K562 (cell line): ENCODE data around the gene CCNY. TPM values are rescaled to one million over a fixed set of nuclear protein-coding genes. Genes with fewer than 3 reads are reported as not detected.

Experiments used
- ATAC-seq: fragments of 200-7000 bp; cut with Tn5 transposase; 3 replicates; pipeline ENCODE4 v1.9.1; 2020; ENCODE audit warnings: moderate library complexity
- BruUV-seq: library from RNA; stranded (reverse); fragments of 400-500 nt; replicated peaks from 2 replicates; lab custom pipeline; 2021; lab: Mats Ljungman, UMichigan
- CTCF ChIA-PET: fragments of 300-600 bp; formaldehyde crosslinking; extraction: SDS; loops from one replicate; lab custom pipeline; 2021; ENCODE audit warnings: low intra/inter-chr PET ratio; lab: Yijun Ruan, JAX
- POLR2A ChIA-PET: fragments of 300-600, 350-650 bp; sonication (Branson Sonifier 250); formaldehyde crosslinking; extraction: SDS; loops from one replicate; lab custom pipeline; 2021; ENCODE audit warnings: antibody characterized with exemption, inconsistent platforms; lab: Yijun Ruan, JAX
- DNase-seq, 4 experiments: peaks; one replicate each; pipeline versions ENCODE4 v3.0.0 to v3.0.0-alpha.2; 2011 to 2018; ENCODE audit warnings: low spot score in 3 of 4, mixed read lengths in 3 of 4; ENCODE audit errors: extremely low read depth in 1 of 4
- FAIRE-seq: peaks from 2 replicates; lab custom pipeline; 2011; peaks lifted over from hg19 to GRCh38; lab: Jason Lieb, UNC
- H2AFZ ChIP-seq: 2 replicates; pipeline ENCODE4 v1.6.0; 2011; ENCODE audit warnings: low read depth, low read length, control low read depth, inconsistent platforms
- H3K27ac ChIP-seq: fragments of 200-600 bp; 3 replicates; pipeline ENCODE4 v1.8.0; 2011; ENCODE audit warnings: low read depth, mild to moderate bottlenecking, control low read depth, inconsistent platforms, low read length, moderate library complexity, mixed read lengths; ENCODE audit errors: extremely low read depth
- H3K27me3 ChIP-seq, 2 experiments: fragments of 300-600 bp in 1 of 2; 2 replicates in 1 of 2; 3 replicates in 1 of 2; pipeline versions ENCODE4 v1.6.0 to v1.8.0; 2011; ENCODE audit warnings: inconsistent platforms in 2 of 2, low read length in 2 of 2, mild to moderate bottlenecking in 1 of 2, mixed read lengths in 1 of 2, moderate library complexity in 1 of 2; ENCODE audit not compliant: control insufficient read depth in 2 of 2, insufficient read depth in 2 of 2
- H3K36me3 ChIP-seq: fragments of 300-600 bp; 3 replicates; pipeline ENCODE4 v1.8.0; 2011; ENCODE audit warnings: mild to moderate bottlenecking, low read length, inconsistent platforms; ENCODE audit not compliant: control insufficient read depth, insufficient read depth
- H3K4me1 ChIP-seq, 2 experiments: fragments of 200-600 bp in 1 of 2; replicated peaks in 1 of 2; 2 replicates in 1 of 2; 3 replicates in 1 of 2; pipeline versions ENCODE4 v1.5.1 to v1.8.0; 2011; ENCODE audit warnings: inconsistent platforms in 2 of 2, low read length in 2 of 2, mild to moderate bottlenecking in 1 of 2, mixed read lengths in 1 of 2, moderate library complexity in 1 of 2; ENCODE audit not compliant: control insufficient read depth in 2 of 2, insufficient read depth in 2 of 2
- H3K4me2 ChIP-seq: 2 replicates; pipeline ENCODE4 v1.6.1; 2011; ENCODE audit warnings: low read length, control low read depth, inconsistent platforms, mixed read lengths; ENCODE audit not compliant: insufficient read depth
- H3K4me3 ChIP-seq: fragments of 200-600 bp; sonication (generic), shearing (Covaris generic); 2 replicates; pipeline ENCODE4 v1.5.1; 2016; ENCODE audit warnings: control low read depth, inconsistent platforms
- H3K79me2 ChIP-seq: fragments of 200-600 bp; 3 replicates; pipeline ENCODE4 v1.8.0; 2011; ENCODE audit warnings: low read length, inconsistent platforms; ENCODE audit not compliant: control insufficient read depth, insufficient read depth
- H3K9ac ChIP-seq, 2 experiments: 2 replicates each; pipeline versions ENCODE4 v1.6.0 to v1.6.1; 2011; ENCODE audit warnings: low read depth in 2 of 2, low read length in 2 of 2, control low read depth in 1 of 2, inconsistent platforms in 1 of 2, mild to moderate bottlenecking in 1 of 2, mixed read lengths in 1 of 2; ENCODE audit not compliant: insufficient read depth in 1 of 2
- H3K9me1 ChIP-seq: one replicate; pipeline ENCODE4 v1.6.0; 2011; ENCODE audit warnings: inconsistent platforms, mild to moderate bottlenecking, low read length, moderate library complexity; ENCODE audit not compliant: control insufficient read depth, insufficient read depth
- H3K9me3 ChIP-seq: replicated peaks from 2 replicates; pipeline ENCODE4 v1.5.1; 2011; ENCODE audit warnings: low read depth, low read length, inconsistent platforms; ENCODE audit not compliant: control insufficient read depth, insufficient read depth
- H4K20me1 ChIP-seq: replicated peaks from 2 replicates; pipeline ENCODE4 v1.6.1; 2011; ENCODE audit warnings: low read length, inconsistent platforms, mixed read lengths; ENCODE audit not compliant: control insufficient read depth, insufficient read depth
- BRD9 ChIP-seq: fragments of 450-650 bp; IDR thresholded peaks from 2 replicates; pipeline ENCODE4 v1.6.1; 2018; ENCODE audit warnings: low read depth; ENCODE audit not compliant: partially characterized antibody
- NFXL1 ChIP-seq: fragments of 450-650 bp; formaldehyde crosslinking; IDR thresholded peaks from 2 replicates; pipeline ENCODE4 v1.4.0; 2021; ENCODE audit warnings: mild to moderate bottlenecking
- NR2C1 ChIP-seq, 2 experiments: fragments of 450-650 bp; IDR thresholded peaks; 2 replicates each; pipeline ENCODE4 v1.6.1; 2017; ENCODE audit warnings: mild to moderate bottlenecking in 2 of 2, antibody characterized with exemption in 1 of 2, inconsistent platforms in 1 of 2, missing compliant biosample characterization in 1 of 2, missing genetic modification characterization in 1 of 2
- WGBS: fragments of 100-300 bp; shearing (Covaris generic); methylation state at CpG from one replicate; pipeline ENCODE4 v1.1.6; 2016; ENCODE audit warnings: low coverage, mixed read lengths; ENCODE audit not compliant: insufficient coverage; ENCODE audit errors: missing lambda C conversion rate; 5-methylcytosine and 5-hydroxymethylcytosine counted together
- in situ Hi-C: fragments of 300-500 bp; cut with MboI; formaldehyde crosslinking; loops from 4 replicates; pipeline ENCODE4 v1.15.0; 2018; ENCODE audit warnings: inconsistent platforms, mixed read lengths
- intact Hi-C: fragments of 100-400 bp; cut with micrococcal nuclease; formaldehyde crosslinking; loops from 2 replicates; pipeline ENCODE4 v1.14.2; 2022
- polyA plus RNA-seq, 8 experiments: library from polyadenylated mRNA; depleted of rRNA in 4 of 8; stranded (reverse) in 5 of 8; unstranded in 3 of 8; fragments of >200 nt; fragmentation: Nextera tagmentation in 2 of 8; fragmentation: Illumina TruSeq in 1 of 8; extraction: Ambion mirVana in 2 of 8; extraction: Trizol in 1 of 8; gene quantifications; 2 replicates each; pipeline versions ENCODE4 v1.2.1 to v1.2.3, GENCODE V29; 2011 to 2014; ENCODE audit warnings: inconsistent platforms in 1 of 8, missing spikeins in 1 of 8
- total RNA-seq, 7 experiments: library from RNA; depleted of rRNA in 6 of 7; stranded (reverse); fragments of >200 nt in 6 of 7; fragmentation: Illumina TruSeq in 2 of 7; extraction: Trizol in 2 of 7; gene quantifications; 2 replicates each; pipeline versions ENCODE4 v1.2.1 to v1.2.3, GENCODE V29; 2011 to 2021; ENCODE audit warnings: low replicate concordance in 1 of 7
- TF ChIP-seq, protein P1 (sequence below): sonication (generic); IDR thresholded peaks from 2 replicates; pipeline ENCODE4 v1.6.1; 2016

CCNY gene
- total and polyA plus RNA-seq, 9 of the 15 experiments (the other 6 are each of a cell fraction or from before 2014, with no cell fraction given): 8.4 to 109 (median 38.6) TPM

DNA sequence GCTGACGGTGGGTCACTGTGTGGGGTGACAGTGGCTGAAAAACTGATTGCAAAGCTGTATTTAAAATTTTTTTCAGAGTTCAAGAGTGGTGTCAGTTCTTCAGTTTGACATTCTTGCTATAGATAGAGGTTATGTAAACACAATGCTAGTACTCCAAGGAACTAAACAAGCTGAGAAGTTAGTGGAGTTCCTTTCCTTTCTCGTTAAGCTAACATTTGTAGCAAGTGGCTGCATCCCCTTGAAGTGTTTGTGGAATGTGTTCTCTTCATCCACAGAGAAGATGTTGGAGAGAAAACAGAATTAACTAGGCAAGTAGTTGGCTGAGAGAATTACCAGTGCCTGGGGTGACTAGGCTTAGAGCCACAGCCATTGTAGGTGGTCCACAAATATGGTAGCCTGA is 15.8 kb downstream of the CCNY start:
- intact Hi-C loops: no loop called here
- POLR2A ChIA-PET: interaction anchor here (1.0 to 6.0 kb wide), 4 partner anchors 11 to 34 kb away, joined by 3 to 35 read pairs (median 11); no protein-coding TSS in a partner anchor
- no TSS peak for BruUV-seq
- TF ChIP-seq NFXL1 (CRISPR knock-in tag): no peak
- no peak for TF ChIP-seq BRD9
- TF ChIP-seq, protein P1, sequence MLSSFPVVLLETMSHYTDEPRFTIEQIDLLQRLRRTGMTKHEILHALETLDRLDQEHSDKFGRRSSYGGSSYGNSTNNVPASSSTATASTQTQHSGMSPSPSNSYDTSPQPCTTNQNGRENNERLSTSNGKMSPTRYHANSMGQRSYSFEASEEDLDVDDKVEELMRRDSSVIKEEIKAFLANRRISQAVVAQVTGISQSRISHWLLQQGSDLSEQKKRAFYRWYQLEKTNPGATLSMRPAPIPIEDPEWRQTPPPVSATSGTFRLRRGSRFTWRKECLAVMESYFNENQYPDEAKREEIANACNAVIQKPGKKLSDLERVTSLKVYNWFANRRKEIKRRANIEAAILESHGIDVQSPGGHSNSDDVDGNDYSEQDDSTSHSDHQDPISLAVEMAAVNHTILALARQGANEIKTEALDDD: peak; percentile 63
- TF ChIP-seq NR2C1 (IDR thresholded peaks at IDR 0.05): no peak
- TF ChIP-seq NR2C1 (tag; IDR thresholded peaks at IDR 0.05): no peak
- TF ChIP-seq, all 486 proteins: peak for 1
- Histone ChIP-seq H3K27me3 (no peaks in the 10 kb centered on the region), H2AFZ (no peak overlapping the region), H3K4me2 (no peak overlapping the region; the same call in 1 of the 2 replicates), H3K9ac (no peak overlapping the region), H3K4me1 (peaks cover 12 to 52% of the 10 kb centered on the region in 2 experiments; a peak in 4 of 5 replicates), H3K27ac (no peak overlapping the region), H4K20me1 (peaks cover 56% of the 10 kb centered on the region), H3K79me2 (peaks cover 99% of the 10 kb centered on the region), H3K9me1 (peaks cover 5% of the 10 kb centered on the region), H3K4me3 (no peak overlapping the region), H3K9me3 (no peaks in the 10 kb centered on the region), H3K36me3 (peaks cover 4% of the 10 kb centered on the region; the same call in 2 of the 3 replicates)
- WGBS: 48% methylated on average over 2 of the region's 2 CpGs
- CTCF ChIA-PET: no interaction called here
- FAIRE-seq: no peak
- DNase-seq: no peak
- in situ Hi-C loops: no loop called here
- no peak for ATAC-seq
